RWPE2 (cell line): ENCODE results near the gene BCAS4.

ENCODE experiments used
- ATAC-seq: fragments of 200-7000 bp; cut with Tn5 transposase; 3 replicates; pipeline ENCODE4 v1.9.1; 2021; ENCODE audit warnings: low read depth
- DNase-seq: peaks from one replicate; pipeline ENCODE4 v3.0.0-alpha.2; 2020; ENCODE audit warnings: low spot score
- H3K27ac ChIP-seq: fragments of 450-650 bp; 2 replicates; pipeline ENCODE4 v1.5.1; 2017; ENCODE audit warnings: mild to moderate bottlenecking; ENCODE audit not compliant: poor library complexity, severe bottlenecking
- H3K27me3 ChIP-seq: fragments of 250-450 bp; sonication (Bioruptor Pico); 2 replicates; pipeline ENCODE4 v1.5.1; 2021; ENCODE audit warnings: mild to moderate bottlenecking, moderate library complexity; ENCODE audit not compliant: insufficient read depth, poor library complexity, severe bottlenecking
- H3K36me3 ChIP-seq: fragments of 250-450 bp; sonication (Bioruptor Pico); 2 replicates; pipeline ENCODE4 v1.5.1; 2020; ENCODE audit warnings: low read depth, mild to moderate bottlenecking, moderate library complexity
- H3K4me1 ChIP-seq: fragments of 250-450 bp; sonication (Bioruptor Pico); 2 replicates; pipeline ENCODE4 v1.5.1; 2021; ENCODE audit warnings: mild to moderate bottlenecking, moderate library complexity; ENCODE audit not compliant: insufficient read depth, poor library complexity, severe bottlenecking
- H3K4me3 ChIP-seq: fragments of 250-450 bp; sonication (Bioruptor Pico); 2 replicates; pipeline ENCODE4 v1.5.1; 2021; ENCODE audit warnings: mild to moderate bottlenecking, moderate library complexity; ENCODE audit not compliant: severe bottlenecking
- H3K9me3 ChIP-seq: fragments of 250-450 bp; sonication (Bioruptor Pico); 2 replicates; pipeline ENCODE4 v1.5.1; 2021; ENCODE audit warnings: mild to moderate bottlenecking, moderate library complexity; ENCODE audit not compliant: severe bottlenecking
- TF ChIP-seq, protein P1 (sequence below): fragments of 450-650 bp; IDR thresholded peaks from one replicate; pipeline ENCODE4 v1.5.1; 2017; ENCODE audit warnings: mild to moderate bottlenecking, moderate library complexity; ENCODE audit not compliant: poor library complexity, severe bottlenecking

Gene BCAS4

DNA sequence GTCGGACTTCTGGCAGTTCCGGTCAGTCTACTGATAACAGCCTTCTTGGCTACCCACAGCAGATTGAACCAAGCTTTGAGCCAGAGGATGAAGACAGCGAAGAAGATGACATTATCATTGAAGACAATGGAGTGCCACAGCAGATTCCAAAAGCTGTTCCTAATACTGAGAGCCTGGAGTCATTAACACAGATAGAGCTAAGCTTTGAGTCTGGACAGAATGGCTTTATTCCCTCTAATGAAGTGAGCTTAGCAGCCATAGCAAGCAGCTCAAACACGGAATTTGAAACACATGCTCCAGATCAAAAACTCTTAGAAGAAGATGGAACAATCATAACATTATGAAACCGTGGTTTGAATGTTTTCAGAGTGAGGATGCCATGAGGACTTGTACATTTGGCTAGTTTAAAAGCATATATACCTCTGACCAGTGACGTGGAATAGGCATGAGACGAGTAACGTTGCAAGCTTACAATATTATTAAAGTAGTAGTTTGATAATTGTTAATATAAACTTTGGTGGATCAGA, 44.7 kb upstream of the BCAS4 start:
- Histone ChIP-seq H3K4me1 (peaks cover 21% of the 10 kb centered on the region), H3K27ac (no peak overlapping the region), H3K9me3 (no peaks in the 10 kb centered on the region), H3K36me3 (peaks cover 73% of the 10 kb centered on the region), H3K27me3 (no peaks in the 10 kb centered on the region), H3K4me3 (no peak overlapping the region)
- no peak for DNase-seq
- ATAC-seq, result no peak
- TF ChIP-seq, protein P1, sequence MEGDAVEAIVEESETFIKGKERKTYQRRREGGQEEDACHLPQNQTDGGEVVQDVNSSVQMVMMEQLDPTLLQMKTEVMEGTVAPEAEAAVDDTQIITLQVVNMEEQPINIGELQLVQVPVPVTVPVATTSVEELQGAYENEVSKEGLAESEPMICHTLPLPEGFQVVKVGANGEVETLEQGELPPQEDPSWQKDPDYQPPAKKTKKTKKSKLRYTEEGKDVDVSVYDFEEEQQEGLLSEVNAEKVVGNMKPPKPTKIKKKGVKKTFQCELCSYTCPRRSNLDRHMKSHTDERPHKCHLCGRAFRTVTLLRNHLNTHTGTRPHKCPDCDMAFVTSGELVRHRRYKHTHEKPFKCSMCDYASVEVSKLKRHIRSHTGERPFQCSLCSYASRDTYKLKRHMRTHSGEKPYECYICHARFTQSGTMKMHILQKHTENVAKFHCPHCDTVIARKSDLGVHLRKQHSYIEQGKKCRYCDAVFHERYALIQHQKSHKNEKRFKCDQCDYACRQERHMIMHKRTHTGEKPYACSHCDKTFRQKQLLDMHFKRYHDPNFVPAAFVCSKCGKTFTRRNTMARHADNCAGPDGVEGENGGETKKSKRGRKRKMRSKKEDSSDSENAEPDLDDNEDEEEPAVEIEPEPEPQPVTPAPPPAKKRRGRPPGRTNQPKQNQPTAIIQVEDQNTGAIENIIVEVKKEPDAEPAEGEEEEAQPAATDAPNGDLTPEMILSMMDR, result no peak

DNA sequence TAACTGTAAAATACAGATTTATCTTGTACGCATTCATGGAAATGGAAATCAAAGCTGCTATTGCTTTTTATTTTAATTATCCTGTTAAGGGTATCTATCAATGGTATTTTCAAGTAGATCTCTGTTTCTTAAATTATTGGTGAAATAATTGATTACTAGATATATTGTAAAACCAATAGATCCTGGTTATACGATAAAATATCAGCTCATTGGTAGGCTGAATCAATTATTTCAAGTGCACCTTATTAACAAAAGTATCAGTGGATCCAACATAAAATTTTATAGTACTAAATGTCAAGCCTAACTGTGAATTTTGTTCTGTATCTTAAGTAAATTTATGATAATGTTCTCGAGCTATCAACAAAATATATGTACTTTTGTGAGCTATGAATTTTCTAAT, 41.7 kb upstream of the BCAS4 start:
- no peak for DNase-seq
- Histone ChIP-seq H3K36me3 (peaks cover 47% of the 10 kb centered on the region), H3K4me1 (no peaks in the 10 kb centered on the region), H3K9me3 (no peaks in the 10 kb centered on the region), H3K4me3 (no peak overlapping the region), H3K27ac (no peak overlapping the region), H3K27me3 (no peaks in the 10 kb centered on the region)
- no peak for ATAC-seq
- TF ChIP-seq, protein P1, result no peak

DNA sequence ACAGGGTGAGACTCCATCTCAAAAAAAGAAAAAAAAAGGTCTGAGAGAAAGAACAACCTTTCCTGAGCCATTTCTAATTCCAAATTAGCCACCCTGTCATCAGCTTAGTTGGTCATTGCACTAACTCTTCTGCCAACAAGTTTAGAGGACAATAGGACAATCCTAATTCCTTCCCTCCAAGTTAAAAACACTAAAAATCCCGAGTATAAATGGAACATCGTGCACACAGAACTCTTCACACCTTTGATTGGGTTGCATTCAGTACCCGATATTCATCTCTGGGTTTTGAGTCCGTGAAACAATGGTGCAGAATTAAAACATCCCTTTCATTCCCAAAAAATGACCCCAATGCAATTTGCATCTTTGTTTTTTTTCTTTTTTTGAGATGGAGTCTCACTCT, 40.4 kb upstream of the BCAS4 start:
- Histone ChIP-seq H3K27me3 (no peaks in the 10 kb centered on the region), H3K27ac (no peak overlapping the region), H3K9me3 (no peaks in the 10 kb centered on the region), H3K4me1 (no peaks in the 10 kb centered on the region), H3K4me3 (no peak overlapping the region), H3K36me3 (peaks cover 34% of the 10 kb centered on the region)
- ATAC-seq (no peak), DNase-seq (no peak)
- TF ChIP-seq, protein P1, result no peak

DNA sequence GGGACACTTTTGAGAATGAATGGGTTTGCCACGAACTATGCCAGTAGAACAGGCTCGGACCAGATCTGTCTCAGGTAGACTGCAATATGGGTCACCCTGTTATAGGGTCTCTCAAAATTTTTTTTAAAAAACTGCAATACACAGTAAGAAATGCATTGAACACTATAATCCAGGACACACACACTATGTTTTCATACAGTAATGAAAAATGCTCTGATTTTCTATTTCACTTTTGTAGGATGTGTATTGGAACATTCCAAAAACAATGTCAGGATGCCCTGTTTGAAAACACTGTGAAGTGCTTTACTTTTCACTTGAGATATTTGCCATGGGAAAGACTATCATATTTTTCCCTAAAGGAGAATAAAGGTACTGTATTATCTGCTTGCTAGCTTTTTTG, 38.4 kb upstream of the BCAS4 start:
- H3K4me1 ChIP-seq, result peaks cover 8% of the 10 kb centered on the region
- DNase-seq (no peak), ATAC-seq (no peak)
- H3K27me3 ChIP-seq, result no peaks in the 10 kb centered on the region
- H3K27ac ChIP-seq, result no peak overlapping the region
- H3K4me3 ChIP-seq, result no peak overlapping the region
- peaks cover 21% of the 10 kb centered on the region for H3K36me3 ChIP-seq
- TF ChIP-seq, protein P1, result no peak
- H3K9me3 ChIP-seq, result no peaks in the 10 kb centered on the region

DNA sequence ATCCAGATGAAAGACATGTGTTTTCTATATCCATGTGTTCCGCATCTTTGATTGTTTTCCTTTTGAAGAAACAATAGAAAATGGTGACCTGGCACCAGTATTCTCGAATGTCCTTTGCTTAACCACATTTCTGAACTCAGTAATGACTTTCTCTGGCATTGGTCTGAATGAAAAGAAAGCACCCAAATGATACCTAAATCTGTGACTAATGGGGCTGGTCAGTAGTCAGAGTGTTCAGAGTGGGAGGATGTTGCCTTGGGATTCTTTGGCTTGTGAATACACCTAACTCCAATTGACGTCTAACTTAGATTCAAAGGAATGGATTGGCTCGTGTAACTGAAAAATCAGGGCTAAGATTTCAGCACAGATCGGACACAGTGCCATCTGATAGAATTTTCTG, 36.4 kb upstream of the BCAS4 start:
- no peaks in the 10 kb centered on the region for H3K27me3 ChIP-seq
- no peak overlapping the region for H3K4me3 ChIP-seq
- no peaks in the 10 kb centered on the region for H3K9me3 ChIP-seq
- no peak for DNase-seq
- no peak for ATAC-seq
- no peak overlapping the region for H3K27ac ChIP-seq
- H3K4me1 ChIP-seq, result peaks cover 25% of the 10 kb centered on the region
- TF ChIP-seq, protein P1, result no peak
- peaks cover 3% of the 10 kb centered on the region; the same call in 1 of the 2 replicates for H3K36me3 ChIP-seq
